ENCODE data around the gene MTFMT. TPM values are rescaled to one million over a fixed set of nuclear protein-coding genes. Genes with fewer than 3 reads are reported as not detected.

MTFMT gene
- total RNA-seq, 1 donor from 2014 or later, result 12.3 TPM

DNA sequence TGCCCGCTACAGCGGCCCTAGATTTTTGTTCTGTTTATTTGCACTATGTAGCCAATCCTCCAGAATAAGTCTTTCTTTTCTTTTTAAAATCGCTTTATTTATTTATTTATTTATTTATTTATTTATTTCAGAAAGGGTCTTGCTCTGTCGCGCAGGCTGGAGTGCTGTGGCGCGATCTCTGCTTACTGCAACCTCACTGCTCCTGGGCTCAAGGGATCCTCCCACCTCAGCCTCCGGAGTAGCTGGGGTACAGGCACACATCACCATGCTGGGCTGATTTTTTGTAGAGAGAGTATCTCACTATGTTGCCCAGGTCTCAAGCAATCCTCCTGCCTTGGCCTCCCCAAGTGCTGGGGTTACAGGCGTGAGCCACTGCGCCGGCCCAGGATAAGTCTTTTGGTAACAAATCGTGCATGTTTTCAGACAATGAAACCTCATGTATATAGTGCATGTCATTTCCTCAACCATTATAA is 333 bp upstream of the MTFMT start:
- Histone ChIP-seq H3K9me3 (ENCODE audit: insufficient read depth, low read depth, low read length) (no peaks in the 10 kb centered on the region), H2AFZ (ENCODE audit: low read depth, low read length) (no peak overlapping the region), H4K20me1 (ENCODE audit: insufficient read depth, low read length) (peaks cover 8% of the 10 kb centered on the region), H3K27ac (ENCODE audit: low read depth, low read length) (no peak overlapping the region), H3K4me3 (ENCODE audit: insufficient read depth, low read depth, low read length) (peak overlapping the region; percentile 88), H3K9ac (ENCODE audit: low read length) (no peak overlapping the region), H3K4me2 (ENCODE audit: low read length) (peak overlapping the region; percentile 96), H3K4me1 (ENCODE audit: insufficient read depth, low read length) (peaks cover 5% of the 10 kb centered on the region), H3K27me3 (ENCODE audit: insufficient read depth, low read length) (peaks cover 3% of the 10 kb centered on the region), H3K79me2 (ENCODE audit: insufficient read depth, low read length) (peaks cover 20% of the 10 kb centered on the region), H3K36me3 (ENCODE audit: insufficient read depth, low read length) (peaks cover 12% of the 10 kb centered on the region)
- Mint-ChIP-seq H3K27ac (ENCODE audit: unreplicated experiment) (no peak overlapping the region), H3K9me3 (ENCODE audit: unreplicated experiment) (no peaks in the 10 kb centered on the region), H3K27me3 (ENCODE audit: low read depth, unreplicated experiment) (peaks cover 5% of the 10 kb centered on the region), H3K4me3 (ENCODE audit: unreplicated experiment) (peak overlapping the region; percentile 79), H3K4me1 (ENCODE audit: low read depth, unreplicated experiment) (peaks cover 7% of the 10 kb centered on the region), H3K36me3 (ENCODE audit: low read depth, unreplicated experiment) (no peaks in the 10 kb centered on the region)
- DNase-seq (ENCODE audit: low read depth) (no peak), FAIRE-seq (no peak)
- no peak for TF ChIP-seq EZH2 (IDR thresholded peaks at IDR 0.05; ENCODE audit: insufficient read depth, low read length)
- no peak for TF ChIP-seq CTCF (IDR thresholded peaks at IDR 0.05; ENCODE audit: insufficient read depth, low read depth, low read length)

DNA sequence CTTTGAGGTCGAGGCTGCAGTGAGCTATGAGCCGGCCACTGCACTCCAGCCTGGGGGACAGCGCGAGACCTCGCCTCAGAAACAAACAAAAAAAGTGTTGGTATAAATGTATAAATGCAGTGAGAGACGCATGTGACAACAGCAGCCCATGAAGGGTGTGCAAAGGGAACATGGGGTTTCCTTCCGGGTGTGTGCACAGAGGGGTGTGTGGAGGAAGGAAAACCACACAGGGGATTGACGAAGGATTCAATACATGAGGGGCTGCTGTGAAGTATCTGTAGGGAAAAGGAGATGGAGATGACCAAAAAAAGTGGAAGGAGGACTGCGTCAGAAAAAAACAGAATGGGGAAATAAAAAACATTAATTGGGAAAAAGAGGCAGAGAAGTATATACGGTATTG is 1.1 kb downstream of the MTFMT start:
- H3K27ac Mint-ChIP-seq (ENCODE audit: unreplicated experiment), result peak overlapping the region; percentile 14
- no peaks in the 10 kb centered on the region for H3K36me3 Mint-ChIP-seq (ENCODE audit: low read depth, unreplicated experiment)
- peak overlapping the region; percentile 89 for H3K9ac ChIP-seq (ENCODE audit: low read length)
- H3K27me3 ChIP-seq (ENCODE audit: insufficient read depth, low read length), result peaks cover 3% of the 10 kb centered on the region
- no peak overlapping the region for H2AFZ ChIP-seq (ENCODE audit: low read depth, low read length)
- H3K27ac ChIP-seq (ENCODE audit: low read depth, low read length), result no peak overlapping the region
- H3K4me1 Mint-ChIP-seq (ENCODE audit: low read depth, unreplicated experiment), result peaks cover 7% of the 10 kb centered on the region
- DNase-seq (ENCODE audit: low read depth), result no peak
- TF ChIP-seq CTCF (IDR thresholded peaks at IDR 0.05; ENCODE audit: insufficient read depth, low read depth, low read length), result no peak
- TF ChIP-seq EZH2 (IDR thresholded peaks at IDR 0.05; ENCODE audit: insufficient read depth, low read length), result no peak
- peaks cover 5% of the 10 kb centered on the region for H3K27me3 Mint-ChIP-seq (ENCODE audit: low read depth, unreplicated experiment)
- peak overlapping the region; percentile 91 for H3K4me3 Mint-ChIP-seq (ENCODE audit: unreplicated experiment)
- H4K20me1 ChIP-seq (ENCODE audit: insufficient read depth, low read length), result peaks cover 8% of the 10 kb centered on the region
- H3K36me3 ChIP-seq (ENCODE audit: insufficient read depth, low read length), result peaks cover 16% of the 10 kb centered on the region
- H3K9me3 Mint-ChIP-seq (ENCODE audit: unreplicated experiment), result no peaks in the 10 kb centered on the region
- H3K4me1 ChIP-seq (ENCODE audit: insufficient read depth, low read length), result peaks cover 5% of the 10 kb centered on the region
- peak overlapping the region; percentile 96 for H3K4me2 ChIP-seq (ENCODE audit: low read length)
- no peak for FAIRE-seq
- H3K9me3 ChIP-seq (ENCODE audit: insufficient read depth, low read depth, low read length), result no peaks in the 10 kb centered on the region
- peaks cover 20% of the 10 kb centered on the region for H3K79me2 ChIP-seq (ENCODE audit: insufficient read depth, low read length)
- H3K4me3 ChIP-seq (ENCODE audit: insufficient read depth, low read depth, low read length), result peak overlapping the region; percentile 88

DNA sequence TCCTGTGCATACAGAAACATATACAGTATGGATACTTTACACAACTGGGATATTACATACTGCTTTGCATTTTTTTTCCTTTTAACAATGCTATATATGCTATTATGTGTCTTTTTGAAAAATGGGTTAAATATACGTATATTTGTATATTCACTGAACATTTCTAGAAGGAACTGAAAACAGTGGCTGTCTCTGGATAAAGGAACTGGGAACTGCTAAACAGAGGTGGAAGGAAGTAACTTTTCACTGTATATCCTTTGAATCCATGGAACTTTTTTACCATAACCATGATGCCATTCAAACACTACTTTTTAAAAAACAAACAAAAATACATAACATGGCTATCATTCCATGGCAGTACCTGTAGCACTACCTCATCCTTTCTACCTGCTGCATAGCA is 1.8 kb downstream of the MTFMT start:
- Histone ChIP-seq H3K36me3 (ENCODE audit: insufficient read depth, low read length) (peaks cover 16% of the 10 kb centered on the region), H3K79me2 (ENCODE audit: insufficient read depth, low read length) (peaks cover 20% of the 10 kb centered on the region), H3K9me3 (ENCODE audit: insufficient read depth, low read depth, low read length) (no peaks in the 10 kb centered on the region), H3K27ac (ENCODE audit: low read depth, low read length) (no peak overlapping the region), H4K20me1 (ENCODE audit: insufficient read depth, low read length) (peaks cover 8% of the 10 kb centered on the region), H2AFZ (ENCODE audit: low read depth, low read length) (no peak overlapping the region), H3K4me2 (ENCODE audit: low read length) (peak overlapping the region; percentile 96), H3K4me1 (ENCODE audit: insufficient read depth, low read length) (no peaks in the 10 kb centered on the region), H3K9ac (ENCODE audit: low read length) (no peak overlapping the region), H3K4me3 (ENCODE audit: insufficient read depth, low read depth, low read length) (no peak overlapping the region), H3K27me3 (ENCODE audit: insufficient read depth, low read length) (peaks cover 3% of the 10 kb centered on the region)
- peaks cover 7% of the 10 kb centered on the region for H3K4me1 Mint-ChIP-seq (ENCODE audit: low read depth, unreplicated experiment)
- H3K9me3 Mint-ChIP-seq (ENCODE audit: unreplicated experiment), result no peaks in the 10 kb centered on the region
- TF ChIP-seq CTCF (IDR thresholded peaks at IDR 0.05; ENCODE audit: insufficient read depth, low read depth, low read length), result no peak
- no peak for TF ChIP-seq EZH2 (IDR thresholded peaks at IDR 0.05; ENCODE audit: insufficient read depth, low read length)
- H3K27me3 Mint-ChIP-seq (ENCODE audit: low read depth, unreplicated experiment), result peaks cover 5% of the 10 kb centered on the region
- peak overlapping the region; percentile 91 for H3K4me3 Mint-ChIP-seq (ENCODE audit: unreplicated experiment)
- no peaks in the 10 kb centered on the region for H3K36me3 Mint-ChIP-seq (ENCODE audit: low read depth, unreplicated experiment)
- DNase-seq (ENCODE audit: low read depth) (no peak), FAIRE-seq (no peak)
- no peak overlapping the region for H3K27ac Mint-ChIP-seq (ENCODE audit: unreplicated experiment)

All from astrocyte (in vitro differentiated cells and primary cell).